ENCODE measurements around the gene IL15. TPM values are rescaled to one million over a fixed set of nuclear protein-coding genes. Genes with fewer than 3 reads are reported as not detected.
A peak's percentile ranks its signal among the peaks of the same experiment; 100 is the strongest.

IL15 gene
- total and polyA plus RNA-seq, 2 of the 4 experiments (the other 2 are of a cell fraction): 5.0 to 5.2 TPM

DNA sequence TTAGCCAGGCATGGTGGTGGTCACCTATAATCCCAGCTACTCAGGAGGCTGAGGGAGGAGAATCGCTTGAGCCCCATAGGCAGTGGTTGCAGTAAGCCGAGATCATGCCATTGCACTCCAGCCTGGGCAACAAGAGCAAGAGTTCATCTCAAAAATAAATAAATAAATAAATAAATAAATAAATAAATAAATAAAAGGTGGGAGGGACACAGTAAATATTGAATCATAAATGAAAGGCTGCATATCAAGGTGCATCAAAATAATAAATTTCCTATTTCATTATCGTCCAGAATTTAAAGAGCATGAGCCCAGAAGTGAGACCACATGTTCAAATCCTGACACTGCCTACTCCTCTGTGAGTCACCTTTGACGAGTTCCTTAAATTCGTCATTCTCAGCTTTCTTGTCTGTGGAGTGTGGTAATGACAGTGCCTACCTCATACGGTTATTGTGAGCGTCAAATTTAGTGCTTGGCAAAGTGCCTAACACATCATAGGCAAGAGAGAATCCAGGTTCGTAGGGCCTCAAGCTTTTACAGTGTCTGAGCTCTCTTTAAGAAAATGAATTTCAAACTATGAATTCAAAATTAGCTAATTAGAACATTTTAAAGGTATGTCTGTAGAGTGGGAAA, 49.9 kb downstream of the IL15 start:
- Histone ChIP-seq H2AFZ (replicated peaks; ENCODE audit: low read length, poor library complexity) (no peak overlapping the region), H3K79me1 (ENCODE audit: low read depth in 1 of 2, low read length in 2 of 2) (peaks cover 0 to 3% of the 10 kb centered on the region in 2 experiments; a peak in 1 of 4 replicates), H3K4me3 (ENCODE audit: insufficient read depth, low read depth, low read length) (no peak overlapping the region), H3K18ac (ENCODE audit: low read depth, low read length) (peak overlapping the region; percentile 55; the same call in 1 of the 2 replicates), H2AK9ac (replicated peaks; ENCODE audit: low read depth, low read length, poor library complexity) (no peak overlapping the region), H3K23ac (ENCODE audit: low read depth, low read length) (no peak overlapping the region), H3K9ac (ENCODE audit: low read depth, low read length) (no peak overlapping the region), H2BK20ac (ENCODE audit: low read depth, low read length) (no peak overlapping the region), H2BK120ac (ENCODE audit: low read depth, low read length) (no peak overlapping the region), H3K4ac (ENCODE audit: low read depth, low read length) (peak overlapping the region; percentile 8; the same call in 1 of the 2 replicates), H4K8ac (ENCODE audit: low read depth in 2 of 2, low read length in 2 of 2) (no peak overlapping the region), H4K91ac (ENCODE audit: insufficient read depth, low read depth, low read length) (no peak overlapping the region), H4K20me1 (ENCODE audit: insufficient read depth, low read length) (no peaks in the 10 kb centered on the region), H2BK15ac (ENCODE audit: low read depth, low read length) (peak overlapping the region; percentile 27; the same call in 1 of the 3 replicates), H3K27ac (ENCODE audit: insufficient read depth, low read length) (no peak overlapping the region), H3K4me2 (ENCODE audit: low read depth, low read length) (no peak overlapping the region), H3K27me3 (ENCODE audit: control insufficient read depth, insufficient read depth, low read length) (no peaks in the 10 kb centered on the region), H4K5ac (ENCODE audit: low read depth, low read length) (peak overlapping the region; percentile 60; the same call in 1 of the 2 replicates), H3K36me3 (ENCODE audit: control insufficient read depth, insufficient read depth, low read length) (no peaks in the 10 kb centered on the region), H3K9me3 (ENCODE audit: control insufficient read depth, insufficient read depth, low read length) (no peaks in the 10 kb centered on the region), H2AK5ac (ENCODE audit: low read depth, low read length) (peak overlapping the region; percentile 41), H3K14ac (replicated peaks; ENCODE audit: low read depth, low read length) (0 out of 2 replicates have a peak overlapping the region, but pooled peaks have one; percentile 18), H3K4me1 (ENCODE audit: control insufficient read depth, insufficient read depth, low read length) (no peaks in the 10 kb centered on the region), H3K9me1 (ENCODE audit: insufficient read depth, low read length) (0 out of 2 replicates have a peak, but pooled peaks cover 6% of the 10 kb centered on the region), H3K56ac (ENCODE audit: extremely low read depth, insufficient read depth, low read length) (no peak overlapping the region), H2BK5ac (ENCODE audit: low read depth, low read length, poor library complexity, severe bottlenecking) (no peak overlapping the region)
- no TSS peak for BruUV-seq (replicated peaks)
- DNase-seq: peak; percentile 52
- ATAC-seq (ENCODE audit: low read depth): no peak
- TF ChIP-seq FOS (IDR thresholded peaks at IDR 0.05; ENCODE audit: low read depth, low read length) (no peak), MAFK (IDR thresholded peaks at IDR 0.05; ENCODE audit: low read depth, low read length) (no peak)
- ChIA-PET POLR2A (ENCODE audit: unreplicated experiment) (no interaction called here), CTCF (no interaction called here)
- WGBS, 2 experiments (ENCODE audit: extremely low coverage in 2 of 2, insufficient read length in 1 of 2): no CpG with 5 or more reads among the region's 8 CpGs
- in situ Hi-C loops (cut with MboI; ENCODE audit: low sequenced_read_pairs): no loop called here
- dilution Hi-C loops (cut with HindIII; ENCODE audit: low sequenced_read_pairs, unreplicated experiment): no loop called here
- intact Hi-C loops (cut with micrococcal nuclease): no loop called here

Measured in IMR-90 (cell line).